Measurements from ENCODE around the gene PHC2. TPM values are rescaled to one million over a fixed set of nuclear protein-coding genes. Genes with fewer than 3 reads are reported as not detected.

The PHC2 gene
- total and polyA plus RNA-seq, 2 of the 13 experiments (the other 11 are each of a cell fraction or from before 2014, with no cell fraction given), result 52.5 to 84.9 TPM

- TF ChIP-seq ZNF609 (CRISPR knock-in tag; IDR thresholded peaks at IDR 0.05; ENCODE audit: borderline replicate concordance), result peak; percentile 97
- TF ChIP-seq SIX4 (CRISPR knock-in tag; IDR thresholded peaks at IDR 0.05), result no peak
- TF ChIP-seq JUND (CRISPR knock-in tag; IDR thresholded peaks at IDR 0.05), result peak; percentile 92
- TF ChIP-seq SNAI1 (CRISPR knock-in tag; IDR thresholded peaks at IDR 0.05; ENCODE audit: borderline replicate concordance), result 0 out of 2 replicates have a peak, but pooled peaks have one; percentile 76
- no peak for TF ChIP-seq ZNF136 (CRISPR knock-in tag; IDR thresholded peaks at IDR 0.05; ENCODE audit: low read depth)
- TF ChIP-seq CC2D1A (CRISPR knock-in tag; IDR thresholded peaks at IDR 0.05), result no peak
- peak; percentile 54 for TF ChIP-seq U2AF1 (optimal IDR thresholded peaks at IDR 0.05; ENCODE audit: low read depth, low read length)
- TF ChIP-seq IKZF4 (CRISPR knock-in tag; IDR thresholded peaks at IDR 0.05; ENCODE audit: borderline replicate concordance, low read depth, not compliant biosample characterization), result no peak
- TF ChIP-seq RFX3 (CRISPR knock-in tag; IDR thresholded peaks at IDR 0.05), result peak; percentile 15; the same call in 1 of the 2 replicates
- no peak for TF ChIP-seq ZNF761 (CRISPR knock-in tag; conservative IDR thresholded peaks at IDR 0.05)
- peak; percentile 97 for TF ChIP-seq MIER3 (CRISPR knock-in tag; IDR thresholded peaks at IDR 0.05; ENCODE audit: borderline replicate concordance)
- TF ChIP-seq HBP1 (CRISPR knock-in tag; IDR thresholded peaks at IDR 0.05; ENCODE audit: low read depth), result peak; percentile 93; the same call in 1 of the 2 replicates
- no peak for TF ChIP-seq DNMT1 (CRISPR knock-in tag; IDR thresholded peaks at IDR 0.05)
- TF ChIP-seq PTBP1 (IDR thresholded peaks at IDR 0.05; ENCODE audit: low read depth, low read length, poor library complexity, severe bottlenecking), result no peak
- peak; percentile 89 for TF ChIP-seq RARA (CRISPR knock-in tag; IDR thresholded peaks at IDR 0.05)
- 0 out of 2 replicates have a peak, but pooled peaks have one; percentile 44 for TF ChIP-seq ZBTB3 (CRISPR knock-in tag; IDR thresholded peaks at IDR 0.05; ENCODE audit: borderline replicate concordance, low read depth)
- TF ChIP-seq ZNF282 (IDR thresholded peaks at IDR 0.05; ENCODE audit: partially characterized antibody), result no peak
- TF ChIP-seq, protein P1, sequence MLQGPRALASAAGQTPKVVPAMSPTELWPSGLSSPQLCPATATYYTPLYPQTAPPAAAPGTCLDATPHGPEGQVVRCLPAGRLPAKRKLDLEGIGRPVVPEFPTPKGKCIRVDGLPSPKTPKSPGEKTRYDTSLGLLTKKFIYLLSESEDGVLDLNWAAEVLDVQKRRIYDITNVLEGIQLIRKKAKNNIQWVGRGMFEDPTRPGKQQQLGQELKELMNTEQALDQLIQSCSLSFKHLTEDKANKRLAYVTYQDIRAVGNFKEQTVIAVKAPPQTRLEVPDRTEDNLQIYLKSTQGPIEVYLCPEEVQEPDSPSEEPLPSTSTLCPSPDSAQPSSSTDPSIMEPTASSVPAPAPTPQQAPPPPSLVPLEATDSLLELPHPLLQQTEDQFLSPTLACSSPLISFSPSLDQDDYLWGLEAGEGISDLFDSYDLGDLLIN (CRISPR knock-in tag; IDR thresholded peaks at IDR 0.05; ENCODE audit: borderline replicate concordance), result no peak
- no peak for TF ChIP-seq ZSCAN22 (CRISPR knock-in tag; IDR thresholded peaks at IDR 0.05)
- peak; percentile 76; the same call in 1 of the 2 replicates for TF ChIP-seq DPF2 (CRISPR knock-in tag; IDR thresholded peaks at IDR 0.05; ENCODE audit: borderline replicate concordance, low read depth)
- peak; percentile 96 for TF ChIP-seq FOXA1 (IDR thresholded peaks at IDR 0.05)
- peak; percentile 99 for TF ChIP-seq FOXA1 (CRISPR knock-in tag; IDR thresholded peaks at IDR 0.05)
- no peak for TF ChIP-seq TCF7L2 (IDR thresholded peaks at IDR 0.05; ENCODE audit: low read depth, low read length)
- TF ChIP-seq ZNF230 (CRISPR knock-in tag; IDR thresholded peaks at IDR 0.05), result peak; percentile 73; the same call in 1 of the 2 replicates
Observed at GRCh38 chr1:33342041-33342723, 88.7 kb downstream of the PHC2 start (continued).

Data from HepG2 (cell line).